ENCODE data around the gene SLC50A1. TPM values are rescaled to one million over a fixed set of nuclear protein-coding genes. Genes with fewer than 3 reads are reported as not detected.
"Not testable (repeated sequence)": the region's sequence is repeated elsewhere in the genome, so short reads cannot be mapped to it uniquely, and the experiment has no call there.

Gene SLC50A1
- total RNA-seq, 1 experiment from 2014 or later, result 28.7 TPM

DNA sequence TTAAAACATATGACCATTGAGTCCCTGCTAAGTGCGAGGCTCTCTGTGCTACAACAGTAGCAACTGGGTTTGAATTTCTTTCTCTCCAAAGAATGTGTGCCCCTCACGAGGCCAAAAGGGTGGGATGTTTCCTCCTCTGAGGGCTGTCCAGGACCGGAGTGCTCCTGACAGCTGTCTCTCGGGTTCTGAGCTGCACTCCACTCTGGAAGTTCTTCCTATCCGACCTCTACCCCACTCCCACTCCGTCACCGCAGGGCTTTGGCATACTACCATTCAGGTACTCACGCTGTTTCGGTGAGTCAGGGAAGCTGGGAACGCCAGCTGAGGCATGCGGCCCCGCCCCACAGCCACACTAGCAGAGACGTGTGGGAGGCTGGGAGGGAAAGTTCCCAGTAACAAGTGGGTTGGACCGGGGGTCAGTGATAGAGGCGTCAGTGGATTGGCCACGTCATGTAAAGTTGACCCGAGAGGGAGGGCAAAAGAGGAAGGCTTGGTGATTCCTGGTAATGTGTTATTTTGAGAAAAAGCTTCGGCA is 705 bp upstream of the SLC50A1 start:
- DNase-seq (ENCODE audit: low read depth), result peak; percentile 99

GRCh38 chr1:155136748-155137147 is 1.1 kb downstream of the SLC50A1 start:
- DNase-seq (ENCODE audit: low read depth), result no peak

- DNase-seq (ENCODE audit: low read depth), result no peak
Observed at GRCh38 chr1:155137154-155137949, 1.7 kb downstream of the SLC50A1 start.

DNA sequence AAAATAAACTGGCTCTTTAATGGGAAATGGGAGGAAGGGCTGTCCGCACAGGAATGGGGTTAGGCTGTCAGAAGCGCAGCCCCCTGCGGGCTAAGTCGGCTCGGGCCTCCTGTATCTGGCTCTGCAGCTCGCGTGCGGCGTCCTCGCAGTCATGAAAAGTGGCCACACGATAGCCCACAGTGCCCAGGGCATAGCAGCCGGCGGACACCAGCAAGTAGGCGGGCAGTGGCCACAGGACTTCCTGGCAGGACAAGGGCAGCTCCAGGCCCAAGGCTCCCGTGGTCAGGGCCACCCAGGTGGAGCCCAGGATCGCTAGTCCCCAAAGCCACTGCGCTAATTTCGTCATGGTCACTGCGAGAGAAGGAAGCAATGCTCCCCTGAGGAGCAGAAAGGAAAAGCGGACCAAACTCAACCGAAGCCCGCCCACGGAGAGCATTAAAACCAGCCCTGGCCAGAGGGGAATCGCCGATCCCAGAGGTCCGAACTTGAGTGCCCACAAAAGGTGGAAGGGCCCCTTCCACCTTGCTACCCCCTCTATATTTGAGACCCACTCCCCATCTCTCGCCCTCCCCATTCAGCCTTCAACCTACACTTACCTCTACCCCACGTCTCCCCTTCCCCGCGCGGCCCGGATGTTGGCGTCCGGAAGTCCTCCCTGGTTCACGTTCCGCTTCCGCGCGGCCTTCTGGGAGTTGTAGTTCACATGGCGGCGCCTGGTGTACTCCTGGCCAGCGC is 4.4 kb downstream of the SLC50A1 start, which contains the start of gene DPM3:
Gene DPM3, minus strand, starts transcription at position 637 of the 735 bp plus-strand sequence. Its CDS starts 291 bp downstream, at position 346.
- peak; percentile 89 for DNase-seq (ENCODE audit: low read depth)

- no peak for DNase-seq (ENCODE audit: low read depth)
Observed at GRCh38 chr1:155140630-155140953, 4.9 kb downstream of the SLC50A1 start.

DNA sequence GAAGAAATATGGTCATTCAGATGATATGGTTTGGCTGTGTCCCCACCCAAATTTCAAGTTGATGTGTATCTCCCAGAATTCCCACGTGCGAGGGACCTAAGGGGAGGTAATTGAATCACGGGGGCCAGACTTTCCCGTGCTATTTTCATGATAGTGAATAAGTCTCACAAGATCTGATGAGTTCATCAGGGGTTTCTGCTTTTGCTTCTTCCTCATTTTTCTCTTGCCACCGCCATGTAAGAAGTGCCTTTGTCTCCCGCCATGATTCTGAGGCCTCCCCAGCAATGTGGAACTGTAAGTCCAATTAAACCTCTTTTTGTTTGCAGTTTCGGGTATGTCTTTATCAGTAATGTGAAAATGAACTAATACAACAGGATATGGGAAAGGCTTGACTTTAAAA is 6.1 kb downstream of the SLC50A1 start:
- no peak for DNase-seq (ENCODE audit: low read depth)

DNA sequence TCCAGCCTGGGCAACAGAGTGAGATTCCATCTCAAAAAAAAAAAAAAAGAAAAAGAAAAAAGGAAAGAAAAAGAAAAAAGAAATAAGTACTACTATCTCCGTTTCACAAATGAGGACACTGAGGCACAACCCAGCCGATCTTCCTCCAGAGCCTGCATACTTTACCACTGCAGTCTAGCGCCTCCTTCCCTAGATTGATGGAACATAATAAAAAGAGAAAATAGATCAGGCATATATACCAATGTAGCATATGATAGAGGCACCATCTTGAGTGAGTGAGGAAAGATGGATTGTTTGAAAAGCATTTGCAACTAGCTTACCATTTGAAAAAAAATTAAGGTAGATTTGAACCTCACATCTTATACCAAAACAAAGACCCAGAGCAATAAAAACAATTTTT is 9.8 kb downstream of the SLC50A1 start:
- DNase-seq (ENCODE audit: low read depth), result no peak

- DNase-seq (ENCODE audit: low read depth), result not testable (repeated sequence)
Observed at GRCh38 chr1:155155996-155156643, 20.5 kb downstream of the SLC50A1 start.

- DNase-seq (ENCODE audit: low read depth), result no peak
Observed at GRCh38 chr1:155158991-155159390, 23.3 kb downstream of the SLC50A1 start.

GRCh38 chr1:155160128-155160527 is 24.5 kb downstream of the SLC50A1 start:
- DNase-seq (ENCODE audit: low read depth), result no peak

DNA sequence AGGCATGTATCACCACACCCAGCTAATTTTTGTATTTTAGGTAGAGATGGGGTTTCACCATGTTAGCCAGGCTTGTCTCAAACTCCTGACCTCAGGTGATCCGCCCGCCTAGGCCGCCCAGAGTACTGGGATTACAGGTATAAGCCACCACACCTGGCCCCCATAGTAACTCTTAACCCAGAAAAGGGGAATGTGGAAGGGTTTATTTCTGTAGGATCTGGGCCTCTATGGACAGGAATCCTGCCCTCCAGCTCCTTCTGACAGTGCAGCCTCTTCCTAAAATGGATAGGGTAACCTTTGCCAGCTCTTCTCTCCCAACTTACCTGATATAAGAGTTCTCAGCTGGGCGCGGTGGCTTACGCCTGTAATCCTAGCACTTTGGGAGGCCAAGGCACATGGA is 27.0 kb downstream of the SLC50A1 start:
- not testable (repeated sequence) for DNase-seq (ENCODE audit: low read depth)

DNA sequence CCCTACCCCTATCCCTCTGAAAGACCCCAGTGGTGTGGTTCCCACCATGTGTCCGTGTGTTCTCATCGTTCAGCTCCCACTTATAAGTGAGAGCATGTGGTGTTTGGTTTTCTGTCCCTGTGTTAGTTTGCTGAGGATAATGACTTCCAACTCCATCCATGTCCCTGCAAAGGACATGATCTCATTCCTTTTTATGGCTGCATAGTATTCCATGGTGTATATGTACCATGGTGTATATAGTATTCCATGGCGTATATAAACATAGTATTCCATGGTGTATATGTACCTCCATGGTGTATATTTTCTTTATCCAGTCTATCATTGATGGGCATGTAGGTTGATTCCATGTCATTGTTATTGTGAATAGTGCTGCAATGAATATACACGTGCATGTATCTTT is 28.1 kb downstream of the SLC50A1 start:
- DNase-seq (ENCODE audit: low read depth), result not testable (repeated sequence)

GRCh38 chr1:155164625-155165024 is 29.0 kb downstream of the SLC50A1 start:
- DNase-seq (ENCODE audit: low read depth), result not testable (repeated sequence)

DNA sequence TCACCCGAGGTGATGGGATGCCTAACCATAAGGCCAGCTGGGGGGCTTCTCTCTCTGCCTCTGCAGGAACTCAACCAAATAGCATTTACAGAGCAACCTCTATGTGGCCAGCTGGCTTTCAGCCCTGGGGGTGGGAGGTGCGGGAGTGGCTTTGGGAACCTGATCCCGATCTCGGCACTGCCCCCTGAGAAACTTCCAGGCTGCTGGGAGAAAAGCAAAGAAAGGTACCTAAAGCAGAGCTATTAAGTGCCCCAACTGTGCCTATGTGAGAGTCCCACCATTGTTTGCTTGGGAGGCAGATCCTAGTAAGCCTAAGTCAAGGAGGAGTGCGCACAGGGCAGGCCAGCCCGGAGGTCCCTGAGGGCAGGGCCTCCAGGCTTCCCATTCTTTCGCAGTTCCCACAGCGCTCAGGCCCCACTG is 30.4 kb downstream of the SLC50A1 start:
- DNase-seq (ENCODE audit: low read depth), result no peak

DNA sequence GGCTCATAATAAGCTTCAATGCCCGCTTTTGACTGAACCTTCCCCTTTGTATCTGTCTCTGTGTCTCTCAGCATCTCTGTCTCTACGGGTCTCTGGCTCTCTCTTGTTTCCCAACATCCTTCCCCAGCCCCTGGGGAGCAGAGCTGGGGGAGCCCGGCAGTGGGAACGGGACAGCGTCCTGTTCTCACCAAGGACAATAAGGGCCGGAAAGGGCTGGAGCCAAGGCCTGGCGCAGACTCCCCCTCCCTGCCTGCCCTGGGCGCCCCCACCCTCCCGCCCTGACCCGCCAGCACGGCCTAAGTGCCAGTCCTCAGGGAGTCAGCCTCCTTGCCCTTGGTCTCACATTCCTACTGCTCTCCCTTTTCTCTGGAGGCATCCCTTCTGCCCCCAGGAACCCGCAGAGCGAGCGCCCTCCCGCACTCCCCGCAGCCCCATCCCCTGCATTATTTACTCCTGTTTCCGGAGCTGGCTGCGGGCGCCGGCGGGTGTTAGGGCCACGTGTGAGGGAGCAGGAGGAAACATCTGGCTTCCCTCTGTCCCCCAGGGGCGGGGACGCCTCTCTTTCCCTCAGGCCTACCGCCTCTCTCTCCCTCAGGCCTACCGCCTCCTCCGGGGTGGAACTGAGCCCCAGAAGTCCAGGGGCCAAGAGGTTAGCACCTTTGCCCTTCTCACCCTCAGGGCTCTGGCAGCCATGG is 31.0 kb downstream of the SLC50A1 start:
- DNase-seq (ENCODE audit: low read depth), result no peak

GRCh38 chr1:155167166-155168104 is 31.8 kb downstream of the SLC50A1 start:
- DNase-seq (ENCODE audit: low read depth), result peak; percentile 89

- DNase-seq (ENCODE audit: low read depth), result not testable (repeated sequence)
Observed at GRCh38 chr1:155168105-155168445, 32.4 kb downstream of the SLC50A1 start.

DNA sequence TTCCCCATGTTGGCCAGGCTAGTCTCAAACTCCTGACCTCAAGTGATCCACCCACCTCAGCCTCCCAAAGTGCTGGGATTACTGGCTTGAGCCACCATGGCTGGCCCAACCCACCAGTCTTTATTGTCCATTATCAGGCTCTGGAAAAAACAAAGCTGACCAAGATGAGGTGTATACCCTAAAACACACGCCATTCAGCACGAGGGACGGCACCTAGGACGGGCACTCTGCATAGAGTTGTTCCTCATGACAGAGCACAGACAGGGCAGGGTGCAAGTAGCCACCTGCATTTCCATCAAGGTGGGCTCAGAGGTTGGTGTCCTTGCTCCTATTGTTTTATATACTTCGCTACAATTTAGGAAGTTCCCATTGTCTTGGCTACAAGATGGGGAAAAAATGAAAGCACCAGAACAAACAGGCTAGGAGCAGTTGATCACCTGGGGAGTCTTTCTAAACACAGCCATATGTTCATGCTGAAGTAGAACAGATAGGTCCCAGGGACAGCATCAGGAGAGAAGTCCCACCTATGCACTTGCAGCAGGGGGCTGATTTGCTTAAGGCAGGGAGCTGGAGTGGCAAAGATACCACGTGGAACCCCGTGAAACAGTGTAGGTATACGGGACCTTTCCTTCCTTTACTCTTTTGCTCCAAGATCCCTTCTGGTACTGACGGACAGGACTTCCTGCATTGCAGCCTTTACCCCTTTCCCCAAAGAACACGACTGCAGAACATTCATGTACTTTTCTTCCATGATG is 33.0 kb downstream of the SLC50A1 start:
- no peak for DNase-seq (ENCODE audit: low read depth)

GRCh38 chr1:155169541-155169940 is 33.9 kb downstream of the SLC50A1 start:
- no peak for DNase-seq (ENCODE audit: low read depth)

Data from Daoy (cell line).